Ascending aorta (tissue), 2 donors: ENCODE data around the gene ALOX15B. TPM values are rescaled to one million over a fixed set of nuclear protein-coding genes. Genes with fewer than 3 reads are reported as not detected.
"Not testable (repeated sequence)": the region's sequence is repeated elsewhere in the genome, so short reads cannot be mapped to it uniquely, and the experiment has no call there.

Experiments
- DNase-seq, 2 donors: peaks; one replicate each; pipeline ENCODE4 v3.0.0-alpha.2; 2019; ENCODE audit warnings: low spot score in 2 of 2
- H3K27ac ChIP-seq, 2 donors: fragments of 200-600 bp; sonication (generic); one replicate each; pipeline ENCODE4 v1.5.1; 2016 to 2017; ENCODE audit warnings: mild to moderate bottlenecking in 1 of 2
- H3K27me3 ChIP-seq: fragments of 200-600 bp; sonication (generic); one replicate; pipeline ENCODE4 v1.5.1; 2017
- H3K36me3 ChIP-seq, 2 donors: fragments of 200-600 bp; sonication (generic); one replicate each; pipeline ENCODE4 v1.5.1; 2016
- H3K4me1 ChIP-seq, 2 donors: fragments of 200-600 bp; sonication (generic); one replicate each; pipeline ENCODE4 v1.5.1; 2016 to 2017; ENCODE audit warnings: mild to moderate bottlenecking in 1 of 2
- H3K4me3 ChIP-seq, 2 donors: fragments of 200-600 bp; sonication (generic); one replicate each; pipeline ENCODE4 v1.5.1; 2016 to 2017; ENCODE audit warnings: mild to moderate bottlenecking in 1 of 2
- H3K9me3 ChIP-seq, 2 donors: fragments of 200-600 bp; sonication (generic); one replicate each; pipeline ENCODE4 v1.5.1; 2016
- intact Hi-C: fragments of 100-400 bp; cut with DNase I; formaldehyde crosslinking; loops from one replicate; pipeline ENCODE4 v1.15.1; 2023
- total RNA-seq: library from RNA; depleted of rRNA; stranded (reverse); fragments of >200 nt; gene quantifications from one replicate; pipeline ENCODE4 v1.1.0, GENCODE V29; 2016
- TF ChIP-seq, protein P1 (sequence below), 3 experiments: fragments of 200-600 bp in 2 of 3; fragments of 450-650 bp in 1 of 3; sonication (generic) in 2 of 3; IDR thresholded peaks; one replicate each; pipeline ENCODE4 v1.5.1; 2016 to 2019; ENCODE audit warnings: antibody characterized with exemption in 3 of 3, mild to moderate bottlenecking in 1 of 3, moderate library complexity in 1 of 3

Gene ALOX15B
- total RNA-seq, 1 donor from 2014 or later, result 2.3 TPM

DNA sequence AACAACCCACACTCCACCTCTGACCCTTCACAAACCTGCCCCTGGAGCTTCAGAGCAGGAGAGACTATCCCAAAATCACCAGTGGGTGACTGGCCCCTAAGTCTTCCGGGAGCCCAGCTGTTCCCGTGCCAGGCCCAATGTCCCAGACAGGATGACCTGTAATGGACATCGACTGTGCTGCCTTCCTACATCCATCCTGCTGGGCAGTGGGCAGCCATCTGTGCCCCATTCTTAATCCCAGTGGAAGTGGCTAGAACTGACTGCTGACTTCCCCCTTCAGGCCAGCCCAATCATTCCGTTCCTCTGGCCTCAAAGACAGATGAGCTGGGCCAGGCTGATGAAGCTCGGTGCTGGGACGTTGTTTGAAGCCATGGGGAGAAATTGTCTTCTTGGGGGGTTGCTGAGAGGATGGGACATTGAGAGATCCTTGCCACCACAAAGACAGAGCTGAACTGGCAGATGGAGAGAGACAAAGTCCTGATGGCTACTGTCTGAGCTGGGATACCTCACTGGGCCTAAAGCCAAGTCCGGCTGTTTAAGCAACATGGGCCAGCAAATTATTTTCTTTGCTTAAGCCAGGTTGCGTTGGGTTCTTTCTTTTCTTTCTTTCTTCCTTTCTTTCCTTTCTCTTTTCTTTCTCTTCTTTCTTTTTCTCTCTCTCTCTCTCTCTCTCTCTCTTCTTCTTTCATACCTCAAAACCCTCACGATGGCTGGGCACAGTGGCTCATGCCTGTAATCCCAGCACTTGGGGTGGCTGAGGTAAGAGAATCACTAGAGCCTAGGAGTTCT, 17.9 kb upstream of the ALOX15B start:
- Histone ChIP-seq H3K27me3 (peaks cover 4% of the 10 kb centered on the region), H3K27ac (no peak overlapping the region), H3K9me3 (no peaks in the 10 kb centered on the region), H3K4me1 (peaks cover 3 to 4% of the 10 kb centered on the region in 2 donors), H3K4me3 (no peak overlapping the region), H3K36me3 (no peaks in the 10 kb centered on the region)
- TF ChIP-seq, protein P1, sequence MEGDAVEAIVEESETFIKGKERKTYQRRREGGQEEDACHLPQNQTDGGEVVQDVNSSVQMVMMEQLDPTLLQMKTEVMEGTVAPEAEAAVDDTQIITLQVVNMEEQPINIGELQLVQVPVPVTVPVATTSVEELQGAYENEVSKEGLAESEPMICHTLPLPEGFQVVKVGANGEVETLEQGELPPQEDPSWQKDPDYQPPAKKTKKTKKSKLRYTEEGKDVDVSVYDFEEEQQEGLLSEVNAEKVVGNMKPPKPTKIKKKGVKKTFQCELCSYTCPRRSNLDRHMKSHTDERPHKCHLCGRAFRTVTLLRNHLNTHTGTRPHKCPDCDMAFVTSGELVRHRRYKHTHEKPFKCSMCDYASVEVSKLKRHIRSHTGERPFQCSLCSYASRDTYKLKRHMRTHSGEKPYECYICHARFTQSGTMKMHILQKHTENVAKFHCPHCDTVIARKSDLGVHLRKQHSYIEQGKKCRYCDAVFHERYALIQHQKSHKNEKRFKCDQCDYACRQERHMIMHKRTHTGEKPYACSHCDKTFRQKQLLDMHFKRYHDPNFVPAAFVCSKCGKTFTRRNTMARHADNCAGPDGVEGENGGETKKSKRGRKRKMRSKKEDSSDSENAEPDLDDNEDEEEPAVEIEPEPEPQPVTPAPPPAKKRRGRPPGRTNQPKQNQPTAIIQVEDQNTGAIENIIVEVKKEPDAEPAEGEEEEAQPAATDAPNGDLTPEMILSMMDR (IDR thresholded peaks at IDR 0.05), result no peak
- DNase-seq, result no peak
- intact Hi-C loops, result no loop called here

DNA sequence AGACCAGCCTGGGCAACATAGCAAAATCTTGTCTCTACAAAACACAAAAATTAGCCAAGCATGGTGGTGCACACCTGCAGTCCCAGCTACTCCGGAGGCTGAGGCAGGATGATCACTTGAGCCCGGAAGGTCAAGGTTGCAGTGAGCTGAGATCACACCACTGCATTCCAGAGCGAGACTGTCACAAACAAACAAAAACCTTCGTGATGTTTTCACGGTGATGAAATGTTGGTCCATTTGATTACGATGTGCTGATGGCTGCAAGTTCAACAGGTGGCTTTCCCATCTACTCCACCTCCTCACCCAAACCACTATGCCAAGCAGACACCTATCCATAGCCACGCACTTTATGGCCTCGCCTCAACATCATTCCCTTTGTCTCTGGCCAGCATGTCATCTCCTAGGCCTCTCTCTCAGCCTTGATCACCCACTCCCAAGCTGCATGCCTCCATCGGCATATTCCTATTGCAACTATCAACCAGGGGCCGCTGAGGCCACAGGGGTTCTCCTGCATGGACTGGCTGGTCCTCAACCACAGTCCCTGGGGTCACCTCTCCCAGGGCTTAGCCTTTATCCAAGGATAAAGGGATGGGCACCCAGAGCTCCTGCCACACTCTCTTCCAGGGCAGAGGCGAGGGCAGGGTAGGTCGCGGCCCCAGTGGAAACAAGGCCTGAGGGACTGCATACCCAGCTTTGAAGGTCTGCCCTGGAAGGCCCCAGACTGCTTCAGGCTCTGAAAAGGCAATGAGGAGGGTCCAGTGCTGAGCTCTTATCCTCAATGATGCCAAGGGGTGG, 17.1 kb upstream of the ALOX15B start:
- no peaks in the 10 kb centered on the region for H3K36me3 ChIP-seq
- H3K4me1 ChIP-seq, result no peaks in the 10 kb centered on the region
- H3K4me3 ChIP-seq, result no peak overlapping the region
- DNase-seq, result peak in 1 of 2 donors; percentile 24
- H3K27me3 ChIP-seq, result no peaks in the 10 kb centered on the region
- intact Hi-C loops, result no loop called here
- H3K9me3 ChIP-seq, result no peaks in the 10 kb centered on the region
- no peak overlapping the region for H3K27ac ChIP-seq
- TF ChIP-seq, protein P1 (IDR thresholded peaks at IDR 0.05), result no peak

DNA sequence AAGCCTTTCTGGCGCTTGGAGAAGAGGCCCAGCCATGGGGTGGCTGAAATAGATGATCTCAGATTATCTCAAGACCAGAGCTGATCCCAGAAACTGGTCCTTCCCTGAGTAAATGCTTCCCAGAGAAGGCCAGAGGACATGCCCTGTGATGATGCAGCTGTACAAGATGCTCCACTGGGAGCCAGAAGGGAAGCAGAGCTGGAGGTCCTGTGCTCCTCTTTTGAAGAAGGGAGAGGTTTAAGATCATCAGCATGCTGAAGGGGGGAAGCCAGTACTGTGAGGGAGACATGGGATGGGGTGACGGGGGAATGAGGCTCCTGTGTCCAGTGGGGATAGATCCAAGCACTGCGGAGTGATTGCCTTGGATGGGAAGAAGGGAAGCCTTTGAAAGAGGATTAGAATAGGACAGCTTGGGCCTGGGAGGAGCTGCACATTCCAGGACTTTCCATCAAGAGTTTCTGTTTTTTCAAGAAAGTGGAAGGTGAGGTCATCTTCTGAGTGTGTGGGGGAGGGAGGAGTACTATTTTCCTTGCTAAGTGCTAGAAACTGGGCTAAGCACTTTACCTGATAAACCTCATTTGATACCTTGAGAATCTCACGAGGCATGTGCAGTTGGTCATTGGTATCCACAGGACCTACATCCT, 16.4 kb upstream of the ALOX15B start:
- Histone ChIP-seq H3K9me3 (no peaks in the 10 kb centered on the region), H3K27me3 (no peaks in the 10 kb centered on the region), H3K27ac (no peak overlapping the region), H3K4me3 (no peak overlapping the region), H3K36me3 (no peaks in the 10 kb centered on the region), H3K4me1 (no peaks in the 10 kb centered on the region)
- no peak for DNase-seq
- intact Hi-C loops, result no loop called here
- TF ChIP-seq, protein P1 (IDR thresholded peaks at IDR 0.05), result no peak

DNA sequence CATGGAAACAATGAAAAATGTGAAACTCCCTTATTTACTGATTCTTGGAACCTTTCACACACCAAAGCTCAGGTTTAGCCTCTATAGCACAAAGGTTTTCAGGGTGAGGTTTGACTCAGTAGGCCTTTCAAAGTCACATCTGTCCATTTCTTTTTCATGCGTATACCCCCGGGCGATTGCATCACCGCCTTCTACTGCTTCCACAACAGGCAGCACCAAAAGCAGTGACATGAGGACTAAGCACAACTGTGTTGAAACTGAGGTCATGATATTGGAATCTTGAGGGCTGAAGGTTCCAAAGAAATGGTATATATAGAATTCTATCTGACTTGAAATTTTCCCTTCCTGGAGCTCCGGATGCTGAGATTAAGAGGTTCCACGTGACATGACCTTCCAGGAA, 14.7 kb upstream of the ALOX15B start:
- intact Hi-C loops, H3K4me1 ChIP-seq: not testable (repeated sequence)

DNA sequence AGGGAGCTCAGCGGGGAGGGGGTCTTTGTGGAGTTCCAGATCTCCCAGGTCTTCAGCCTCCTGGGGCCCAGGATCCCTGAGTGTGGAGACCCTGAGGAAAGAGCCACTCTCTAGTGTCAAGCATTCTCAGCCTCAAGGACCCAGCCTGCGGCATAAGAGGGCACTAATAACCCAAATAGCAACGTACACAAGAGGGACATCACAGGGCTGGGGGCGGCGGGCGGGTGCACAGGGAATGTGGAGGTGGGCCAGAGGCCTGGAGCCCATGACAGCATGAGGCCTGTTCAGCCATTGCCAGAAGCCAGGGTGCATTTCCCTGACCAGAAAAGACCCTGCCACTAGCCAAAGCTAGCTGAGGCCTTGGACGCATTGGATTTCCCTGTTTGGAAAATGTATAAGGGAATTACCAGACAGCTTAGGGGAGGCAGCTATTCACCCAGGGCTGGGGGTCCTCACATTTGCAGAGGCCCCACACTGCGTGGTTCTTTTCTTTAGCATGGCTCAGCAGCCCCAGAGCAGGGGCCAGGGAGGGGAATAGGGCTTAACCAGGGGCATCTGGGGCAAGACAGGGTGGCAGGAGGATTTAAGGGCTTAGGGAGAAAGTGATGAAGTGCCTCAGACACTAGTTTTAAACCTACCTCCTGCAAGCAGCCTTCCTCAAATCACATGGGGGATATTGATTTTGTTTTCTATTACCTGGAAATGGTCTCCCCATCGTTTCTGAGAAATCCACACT, 13.5 kb upstream of the ALOX15B start:
- Histone ChIP-seq H3K27ac (no peak overlapping the region), H3K27me3 (no peaks in the 10 kb centered on the region), H3K36me3 (no peaks in the 10 kb centered on the region), H3K4me1 (no peaks in the 10 kb centered on the region), H3K4me3 (no peak overlapping the region), H3K9me3 (no peaks in the 10 kb centered on the region)
- TF ChIP-seq, protein P1 (IDR thresholded peaks at IDR 0.05), result no peak
- no peak for DNase-seq
- intact Hi-C loops, result no loop called here

More for the DNA sequence above, 14.7 kb upstream of the ALOX15B start:
- H3K4me3 ChIP-seq, H3K27me3 ChIP-seq, H3K27ac ChIP-seq, H3K36me3 ChIP-seq, H3K9me3 ChIP-seq, DNase-seq: not testable (repeated sequence)
